OCI-LY3 (cell line): ENCODE data around the gene NWD2.

Experiments used
- EZH2phosphoT487 ChIP-seq: fragments of 200-600 bp; shearing (Covaris generic); IDR thresholded peaks from 2 replicates; pipeline ENCODE4 v1.6.1; 2018; ENCODE audit warnings: antibody characterized with exemption, mixed run types, low read depth
- TF ChIP-seq, protein P1 (sequence below): fragments of 200-600, 300-600 bp; sonication (generic); IDR thresholded peaks from 2 replicates; pipeline ENCODE4 v1.5.1; 2014; ENCODE audit warnings: antibody characterized with exemption, low read length, low read depth

GRCh38 chr4:37383579-37384229, 139.2 kb downstream of the NWD2 start:
- TF ChIP-seq, protein P1, sequence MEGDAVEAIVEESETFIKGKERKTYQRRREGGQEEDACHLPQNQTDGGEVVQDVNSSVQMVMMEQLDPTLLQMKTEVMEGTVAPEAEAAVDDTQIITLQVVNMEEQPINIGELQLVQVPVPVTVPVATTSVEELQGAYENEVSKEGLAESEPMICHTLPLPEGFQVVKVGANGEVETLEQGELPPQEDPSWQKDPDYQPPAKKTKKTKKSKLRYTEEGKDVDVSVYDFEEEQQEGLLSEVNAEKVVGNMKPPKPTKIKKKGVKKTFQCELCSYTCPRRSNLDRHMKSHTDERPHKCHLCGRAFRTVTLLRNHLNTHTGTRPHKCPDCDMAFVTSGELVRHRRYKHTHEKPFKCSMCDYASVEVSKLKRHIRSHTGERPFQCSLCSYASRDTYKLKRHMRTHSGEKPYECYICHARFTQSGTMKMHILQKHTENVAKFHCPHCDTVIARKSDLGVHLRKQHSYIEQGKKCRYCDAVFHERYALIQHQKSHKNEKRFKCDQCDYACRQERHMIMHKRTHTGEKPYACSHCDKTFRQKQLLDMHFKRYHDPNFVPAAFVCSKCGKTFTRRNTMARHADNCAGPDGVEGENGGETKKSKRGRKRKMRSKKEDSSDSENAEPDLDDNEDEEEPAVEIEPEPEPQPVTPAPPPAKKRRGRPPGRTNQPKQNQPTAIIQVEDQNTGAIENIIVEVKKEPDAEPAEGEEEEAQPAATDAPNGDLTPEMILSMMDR: peak; percentile 80
- TF ChIP-seq EZH2phosphoT487: no peak
